Erythroblast (primary cell): Measurements from ENCODE around the gene CUX1.

Experiments used
- GATA1 ChIP-seq: IDR thresholded peaks from 2 replicates; pipeline ENCODE4 v1.6.1; 2011; ENCODE audit warnings: low read depth, mild to moderate bottlenecking, control low read depth, low read length, moderate library complexity
- POLR2A ChIP-seq: IDR thresholded peaks from 2 replicates; pipeline ENCODE4 v1.6.1; 2011; ENCODE audit warnings: mild to moderate bottlenecking, low read length

DNA sequence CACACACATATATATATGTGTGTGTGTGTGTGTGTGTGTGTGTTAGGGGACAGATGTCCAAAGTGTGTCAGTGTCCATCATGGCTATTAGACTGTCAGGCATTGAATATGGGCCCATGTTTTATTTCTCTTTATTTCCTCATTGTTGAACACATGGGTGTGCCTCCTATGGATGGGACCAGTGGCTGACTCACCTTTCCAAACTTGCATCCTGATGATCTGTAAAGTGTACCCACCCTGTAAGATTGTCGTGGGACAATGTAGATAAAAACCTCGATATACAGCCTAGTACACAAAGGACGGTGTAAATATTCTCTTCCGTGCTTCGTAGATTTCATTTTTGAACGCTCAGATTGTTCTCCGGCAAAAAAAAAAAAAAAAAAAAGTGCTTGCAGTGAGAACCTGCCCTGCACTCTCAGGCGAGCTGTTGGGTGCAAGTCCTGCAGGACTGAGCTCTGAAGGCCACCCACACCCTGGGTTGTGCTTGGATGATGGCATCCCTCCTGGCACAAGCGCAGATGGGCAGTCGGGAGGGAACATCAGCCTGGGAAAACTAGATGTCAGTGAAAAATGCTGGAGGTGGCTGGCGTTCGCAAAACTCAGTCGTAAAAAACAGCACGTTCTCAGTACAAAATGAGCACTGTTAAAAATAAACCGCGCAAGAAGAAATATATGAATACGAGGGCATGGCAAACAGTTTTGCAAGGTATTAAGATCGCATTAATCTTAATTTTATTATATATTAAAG, 166.9 kb downstream of the CUX1 start:
- TF ChIP-seq POLR2A (no peak), GATA1 (no peak)
